Right ventricle myocardium superior (tissue), 1 donor: ENCODE measurements around the gene MRGPRD. TPM values are rescaled to one million over a fixed set of nuclear protein-coding genes. Genes with fewer than 3 reads are reported as not detected.

ENCODE experiments used
- ATAC-seq: fragments of 200-7000 bp; cut with Tn5 transposase; one replicate; pipeline ENCODE4 v1.9.1; 2020; ENCODE audit warnings: mild to moderate bottlenecking; ENCODE audit not compliant: poor library complexity
- DNase-seq: peaks from one replicate; pipeline ENCODE4 v3.0.0-alpha.2; 2020
- intact Hi-C: fragments of 100-400 bp; cut with DNase I; formaldehyde crosslinking; loops from one replicate; pipeline ENCODE4 v1.11.2; 2022
- total RNA-seq: library from RNA; stranded (reverse); fragmentation: NEBNext Ultra II Directional; extraction: Animal tissue kit (Norgen Biotek cat#: 25700); gene quantifications from one replicate; pipeline ENCODE4 v1.2.1, GENCODE V29; 2021
- donor health status: DM: no; HTN: yes; CAD: no; lungs with severe emphysema.

The MRGPRD gene
- total RNA-seq, 1 donor from 2014 or later = not detected

GRCh38 chr11:68939583-68940555, 40.9 kb downstream of the MRGPRD start:
- ATAC-seq (no peak), DNase-seq (no peak)
- intact Hi-C loops = no loop called here

- no peak for DNase-seq
- intact Hi-C loops = no loop called here
Measured at GRCh38 chr11:68938816-68939582, 41.8 kb downstream of the MRGPRD start.

GRCh38 chr11:68938088-68938487, 42.7 kb downstream of the MRGPRD start:
- DNase-seq (no peak), ATAC-seq (peak; percentile 23)
- intact Hi-C loops = no loop called here

More at GRCh38 chr11:68938816-68939582, 41.8 kb downstream of the MRGPRD start:
- no peak for ATAC-seq

GRCh38 chr11:68936676-68937620, 43.8 kb downstream of the MRGPRD start:
- ATAC-seq = no peak
- intact Hi-C loops = no loop called here
- no peak for DNase-seq

GRCh38 chr11:68936358-68936636, 44.5 kb downstream of the MRGPRD start:
- ATAC-seq = no peak

GRCh38 chr11:68935516-68936357, 45.0 kb downstream of the MRGPRD start:
- intact Hi-C loops = no loop called here
- ATAC-seq (no peak), DNase-seq (no peak)

More at GRCh38 chr11:68936358-68936636, 44.5 kb downstream of the MRGPRD start:
- intact Hi-C loops = no loop called here
- no peak for DNase-seq

- no peak for DNase-seq
- intact Hi-C loops = no loop called here
- ATAC-seq = no peak
Measured at GRCh38 chr11:68935066-68935465, 45.7 kb downstream of the MRGPRD start.

GRCh38 chr11:68934666-68935065, 46.1 kb downstream of the MRGPRD start:
- ATAC-seq (peak; percentile 39), DNase-seq (no peak)
- intact Hi-C loops = no loop called here

GRCh38 chr11:68934321-68934645, 46.5 kb downstream of the MRGPRD start:
- intact Hi-C loops = no loop called here
- ATAC-seq (no peak), DNase-seq (no peak)

GRCh38 chr11:68933605-68934320, 47.0 kb downstream of the MRGPRD start:
- intact Hi-C loops = no loop called here
- no peak for ATAC-seq
- no peak for DNase-seq

GRCh38 chr11:68932933-68933577, 47.7 kb downstream of the MRGPRD start:
- no peak for DNase-seq
- intact Hi-C loops = no loop called here
- no peak for ATAC-seq

- intact Hi-C loops = no loop called here
- ATAC-seq = no peak
- DNase-seq = no peak
Measured at GRCh38 chr11:68932358-68932757, 48.4 kb downstream of the MRGPRD start.

GRCh38 chr11:68931911-68932310, 48.9 kb downstream of the MRGPRD start:
- intact Hi-C loops = no loop called here

GRCh38 chr11:68930991-68931855, 49.6 kb downstream of the MRGPRD start:
- ATAC-seq = peak; percentile 4
- intact Hi-C loops = no loop called here
- DNase-seq = no peak

More at GRCh38 chr11:68931911-68932310, 48.9 kb downstream of the MRGPRD start:
- ATAC-seq (no peak), DNase-seq (no peak)
